GM20000 (cell line): ENCODE results near the gene LCORL.

Experiments
- DNase-seq: peaks from one replicate; pipeline ENCODE4 v3.0.0; 2012; ENCODE audit warnings: low spot score
- CTCF ChIP-seq: IDR thresholded peaks from 2 replicates; pipeline ENCODE4 v1.5.1; 2012; ENCODE audit warnings: mild to moderate bottlenecking, control low read depth; ENCODE audit errors: extremely low read depth, missing control alignments

Gene LCORL

GRCh38 chr4:17933126-17933525, 88.4 kb downstream of the LCORL start:
- DNase-seq = no peak
- no peak for TF ChIP-seq CTCF

- no peak for DNase-seq
- no peak for TF ChIP-seq CTCF
Observed at GRCh38 chr4:17932041-17932440, 89.5 kb downstream of the LCORL start.

GRCh38 chr4:17930256-17930655, 91.3 kb downstream of the LCORL start:
- no peak for TF ChIP-seq CTCF
- DNase-seq = no peak

GRCh38 chr4:17924189-17924588, 97.4 kb downstream of the LCORL start:
- TF ChIP-seq CTCF = no peak

GRCh38 chr4:17921451-17921850, 100.1 kb downstream of the LCORL start:
- DNase-seq = no peak
- TF ChIP-seq CTCF = no peak

More at GRCh38 chr4:17924189-17924588, 97.4 kb downstream of the LCORL start:
- no peak for DNase-seq

- no peak for DNase-seq
- no peak for TF ChIP-seq CTCF
Observed at GRCh38 chr4:17920681-17921080, 100.9 kb downstream of the LCORL start.

- DNase-seq = no peak
- no peak for TF ChIP-seq CTCF
Observed at GRCh38 chr4:17915439-17915838, 106.1 kb downstream of the LCORL start.
